IPS DF 6.9 (cell line): ENCODE measurements around the gene EIF4EBP3.

ENCODE experiments used
- DNase-seq: peaks from one replicate; pipeline ENCODE4 v3.0.0-alpha.2; 2013; ENCODE audit warnings: low read depth, low spot score
- H3K27ac ChIP-seq: one replicate; pipeline ENCODE4 v1.5.1; 2013; ENCODE audit warnings: low read length, control low read depth
- H3K27me3 ChIP-seq: 2 replicates; pipeline ENCODE4 v1.6.1; 2013; ENCODE audit warnings: mild to moderate bottlenecking, low read length; ENCODE audit not compliant: control insufficient read depth, insufficient read depth
- H3K36me3 ChIP-seq: 2 replicates; pipeline ENCODE4 v1.6.1; 2013; ENCODE audit warnings: low read length; ENCODE audit not compliant: control insufficient read depth, insufficient read depth
- H3K4me1 ChIP-seq: 2 replicates; pipeline ENCODE4 v1.6.1; 2013; ENCODE audit warnings: low read length; ENCODE audit not compliant: control insufficient read depth, insufficient read depth
- H3K4me3 ChIP-seq: 2 replicates; pipeline ENCODE4 v1.5.1; 2013; ENCODE audit warnings: mild to moderate bottlenecking, low read length
- H3K9me3 ChIP-seq: 2 replicates; pipeline ENCODE4 v1.6.1; 2013; ENCODE audit warnings: low read length, inconsistent platforms; ENCODE audit not compliant: control insufficient read depth, insufficient read depth
- WGBS: extraction: QIAGEN DNeasy Blood & Tissue Kit; methylation state at CpG from one replicate; pipeline ENCODE4 v1.1.7; 2013; ENCODE audit warnings: mixed read lengths, missing lambda C conversion rate; ENCODE audit not compliant: insufficient read length, insufficient coverage; 5-methylcytosine and 5-hydroxymethylcytosine counted together

Gene EIF4EBP3

DNA sequence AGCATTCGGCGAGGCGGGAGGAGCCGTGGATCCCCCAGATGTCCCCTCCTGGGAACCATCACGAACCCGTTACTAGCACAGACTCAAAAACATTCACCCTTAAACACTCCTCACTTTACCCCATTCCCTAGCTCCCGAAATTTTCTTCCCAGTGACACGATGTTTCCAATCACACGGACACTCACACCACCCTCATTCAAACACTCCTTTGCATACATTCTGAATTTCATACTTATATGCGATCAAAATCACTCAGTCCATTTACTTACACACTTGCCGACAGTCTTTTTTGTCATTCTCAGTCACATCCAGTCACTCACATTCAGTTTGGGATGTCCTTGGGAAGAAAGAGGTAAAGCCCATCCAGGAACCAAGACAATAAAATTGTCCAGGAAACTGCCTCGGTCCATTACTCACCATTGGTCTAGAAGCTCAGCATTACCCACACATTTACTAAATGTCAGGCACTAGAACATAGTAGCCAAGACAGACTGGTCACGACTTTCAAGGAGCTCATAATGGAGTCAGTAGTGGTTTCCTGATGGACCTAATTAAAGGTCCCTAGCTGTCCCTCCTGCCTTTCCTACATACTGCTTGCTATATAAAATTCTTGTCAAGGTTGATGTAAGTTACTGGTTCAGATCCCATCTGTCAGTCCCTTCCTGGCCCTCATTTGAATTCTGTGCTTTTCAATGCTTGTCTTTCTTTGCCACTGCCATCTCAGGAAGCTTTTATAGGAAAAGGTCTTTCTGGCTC lies 17.7 kb downstream of the EIF4EBP3 start:
- H3K36me3 ChIP-seq, result peaks cover 15% of the 10 kb centered on the region
- H3K4me1 ChIP-seq, result peaks cover 2% of the 10 kb centered on the region; the same call in 1 of the 2 replicates
- WGBS, result 100% methylated on average over 1 of the region's 13 CpGs
- H3K4me3 ChIP-seq, result peak overlapping the region; percentile 66; the same call in 1 of the 2 replicates
- H3K27me3 ChIP-seq, result no peaks in the 10 kb centered on the region
- no peak for DNase-seq
- no peak overlapping the region for H3K27ac ChIP-seq
- no peaks in the 10 kb centered on the region for H3K9me3 ChIP-seq

- no CpG with 5 or more reads among the region's 4 CpGs for WGBS
- Histone ChIP-seq H3K9me3 (no peaks in the 10 kb centered on the region), H3K4me1 (peaks cover 2% of the 10 kb centered on the region; the same call in 1 of the 2 replicates), H3K27ac (no peak overlapping the region), H3K4me3 (no peak overlapping the region), H3K27me3 (no peaks in the 10 kb centered on the region), H3K36me3 (peaks cover 15% of the 10 kb centered on the region)
- no peak for DNase-seq
These were observed 18.3 kb downstream of the EIF4EBP3 start for GRCh38 chr5:140565780-140566095.

GRCh38 chr5:140566665-140567064 lies 19.2 kb downstream of the EIF4EBP3 start:
- DNase-seq, result no peak
- H3K4me3 ChIP-seq, result no peak overlapping the region
- peaks cover 2% of the 10 kb centered on the region; the same call in 1 of the 2 replicates for H3K4me1 ChIP-seq
- peaks cover 15% of the 10 kb centered on the region for H3K36me3 ChIP-seq
- H3K9me3 ChIP-seq, result no peaks in the 10 kb centered on the region
- no peaks in the 10 kb centered on the region for H3K27me3 ChIP-seq
- no CpG with 5 or more reads among the region's 5 CpGs for WGBS
- no peak overlapping the region for H3K27ac ChIP-seq

- H3K36me3 ChIP-seq, result peaks cover 15% of the 10 kb centered on the region
- no CpG with 5 or more reads among the region's 22 CpGs for WGBS
- H3K4me1 ChIP-seq, result peaks cover 2% of the 10 kb centered on the region; the same call in 1 of the 2 replicates
- no peak overlapping the region for H3K4me3 ChIP-seq
- H3K27me3 ChIP-seq, result no peaks in the 10 kb centered on the region
- DNase-seq, result no peak
- no peak overlapping the region for H3K27ac ChIP-seq
- H3K9me3 ChIP-seq, result no peaks in the 10 kb centered on the region
These were observed 19.8 kb downstream of the EIF4EBP3 start for GRCh38 chr5:140567136-140567818.

DNA sequence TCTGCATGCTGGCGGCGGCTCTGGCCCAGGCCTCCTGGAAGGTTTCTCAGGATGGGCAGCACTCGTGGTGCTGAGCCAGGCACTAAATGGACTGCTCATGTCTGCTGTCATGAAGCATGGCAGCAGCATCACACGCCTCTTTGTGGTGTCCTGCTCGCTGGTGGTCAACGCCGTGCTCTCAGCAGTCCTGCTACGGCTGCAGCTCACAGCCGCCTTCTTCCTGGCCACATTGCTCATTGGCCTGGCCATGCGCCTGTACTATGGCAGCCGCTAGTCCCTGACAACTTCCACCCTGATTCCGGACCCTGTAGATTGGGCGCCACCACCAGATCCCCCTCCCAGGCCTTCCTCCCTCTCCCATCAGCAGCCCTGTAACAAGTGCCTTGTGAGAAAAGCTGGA lies 20.4 kb downstream of the EIF4EBP3 start:
- peaks cover 15% of the 10 kb centered on the region for H3K36me3 ChIP-seq
- no CpG with 5 or more reads among the region's 13 CpGs for WGBS
- H3K27ac ChIP-seq, result no peak overlapping the region
- no peaks in the 10 kb centered on the region for H3K27me3 ChIP-seq
- no peak for DNase-seq
- no peak overlapping the region for H3K4me3 ChIP-seq
- peaks cover 2% of the 10 kb centered on the region; the same call in 1 of the 2 replicates for H3K4me1 ChIP-seq
- no peaks in the 10 kb centered on the region for H3K9me3 ChIP-seq

DNA sequence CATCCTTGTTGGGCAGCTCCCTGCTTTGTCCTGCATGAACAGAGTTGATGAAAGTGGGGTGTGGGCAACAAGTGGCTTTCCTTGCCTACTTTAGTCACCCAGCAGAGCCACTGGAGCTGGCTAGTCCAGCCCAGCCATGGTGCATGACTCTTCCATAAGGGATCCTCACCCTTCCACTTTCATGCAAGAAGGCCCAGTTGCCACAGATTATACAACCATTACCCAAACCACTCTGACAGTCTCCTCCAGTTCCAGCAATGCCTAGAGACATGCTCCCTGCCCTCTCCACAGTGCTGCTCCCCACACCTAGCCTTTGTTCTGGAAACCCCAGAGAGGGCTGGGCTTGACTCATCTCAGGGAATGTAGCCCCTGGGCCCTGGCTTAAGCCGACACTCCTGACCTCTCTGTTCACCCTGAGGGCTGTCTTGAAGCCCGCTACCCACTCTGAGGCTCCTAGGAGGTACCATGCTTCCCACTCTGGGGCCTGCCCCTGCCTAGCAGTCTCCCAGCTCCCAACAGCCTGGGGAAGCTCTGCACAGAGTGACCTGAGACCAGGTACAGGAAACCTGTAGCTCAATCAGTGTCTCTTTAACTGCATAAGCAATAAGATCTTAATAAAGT lies 21.1 kb downstream of the EIF4EBP3 start:
- no peak overlapping the region for H3K27ac ChIP-seq
- H3K27me3 ChIP-seq, result no peaks in the 10 kb centered on the region
- H3K9me3 ChIP-seq, result no peaks in the 10 kb centered on the region
- DNase-seq, result no peak
- H3K4me3 ChIP-seq, result no peak overlapping the region
- peaks cover 2% of the 10 kb centered on the region; the same call in 1 of the 2 replicates for H3K4me1 ChIP-seq
- whole genome bisulfite sequencing, result no CpG with 5 or more reads among the region's 2 CpGs
- H3K36me3 ChIP-seq, result peaks cover 15% of the 10 kb centered on the region

GRCh38 chr5:140569197-140569596 lies 21.7 kb downstream of the EIF4EBP3 start:
- no peak for DNase-seq
- no peaks in the 10 kb centered on the region for H3K27me3 ChIP-seq
- no peak overlapping the region for H3K27ac ChIP-seq
- peaks cover 15% of the 10 kb centered on the region for H3K36me3 ChIP-seq
- no peaks in the 10 kb centered on the region; the same call in 1 of the 2 replicates for H3K4me1 ChIP-seq
- no CpG with 5 or more reads among the region's 4 CpGs for WGBS
- no peak overlapping the region for H3K4me3 ChIP-seq
- H3K9me3 ChIP-seq, result no peaks in the 10 kb centered on the region

- Histone ChIP-seq H3K36me3 (peaks cover 15% of the 10 kb centered on the region), H3K27ac (no peak overlapping the region), H3K4me3 (no peak overlapping the region), H3K9me3 (no peaks in the 10 kb centered on the region), H3K27me3 (no peaks in the 10 kb centered on the region), H3K4me1 (no peaks in the 10 kb centered on the region; the same call in 1 of the 2 replicates)
- DNase-seq, result no peak
- WGBS, result no CpG with 5 or more reads among the region's 4 CpGs
These were observed 22.6 kb downstream of the EIF4EBP3 start for GRCh38 chr5:140570058-140570457.

DNA sequence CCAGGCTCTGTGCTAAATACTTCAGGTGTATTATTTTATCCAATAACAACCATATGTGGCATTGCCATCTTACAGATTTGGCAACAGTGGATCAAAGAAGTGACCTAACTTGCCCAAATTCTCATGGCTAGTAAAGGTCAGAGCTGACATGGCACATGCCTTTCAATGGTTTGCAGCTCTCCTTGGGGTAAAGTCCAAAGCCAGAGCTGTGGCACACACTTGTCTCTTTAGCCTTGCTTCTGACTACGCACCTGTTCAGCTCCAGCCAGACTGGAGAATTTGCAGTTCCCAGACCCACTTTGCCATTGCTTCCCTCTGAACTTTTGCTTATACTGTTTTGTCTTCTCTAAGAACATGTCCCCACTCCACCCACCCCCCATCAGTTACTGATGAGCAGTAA lies 23.0 kb downstream of the EIF4EBP3 start:
- no peak overlapping the region for H3K27ac ChIP-seq
- no peaks in the 10 kb centered on the region; the same call in 1 of the 2 replicates for H3K4me1 ChIP-seq
- no peak overlapping the region for H3K4me3 ChIP-seq
- no peaks in the 10 kb centered on the region for H3K9me3 ChIP-seq
- DNase-seq, result no peak
- H3K27me3 ChIP-seq, result no peaks in the 10 kb centered on the region
- peaks cover 15% of the 10 kb centered on the region for H3K36me3 ChIP-seq
- no CpG with 5 or more reads among the region's 1 CpG for WGBS

- no CpG with 5 or more reads among the region's 5 CpGs for WGBS
These were observed 23.6 kb downstream of the EIF4EBP3 start for GRCh38 chr5:140571105-140571504.

More at GRCh38 chr5:140571105-140571504, 23.6 kb downstream of the EIF4EBP3 start:
- Histone ChIP-seq H3K36me3 (peaks cover 15% of the 10 kb centered on the region), H3K27ac (no peak overlapping the region), H3K4me1 (no peaks in the 10 kb centered on the region; the same call in 1 of the 2 replicates), H3K27me3 (no peaks in the 10 kb centered on the region), H3K9me3 (no peaks in the 10 kb centered on the region), H3K4me3 (no peak overlapping the region)
- no peak for DNase-seq
